HepG2 (cell line): ENCODE results near the gene CSF3R. TPM values are rescaled to one million over a fixed set of nuclear protein-coding genes. Genes with fewer than 3 reads are reported as not detected.

Experiments
- ATAC-seq: fragments of 200-7000 bp; cut with Tn5 transposase; 3 replicates; pipeline ENCODE4 v1.9.1; 2020; ENCODE audit warnings: mild to moderate bottlenecking, moderate library complexity
- BruUV-seq: library from RNA; stranded (reverse); fragments of 400-500 nt; replicated peaks from 2 replicates; lab custom pipeline; 2021; lab: Mats Ljungman, UMichigan
- CTCF ChIA-PET: fragments of 300-600 bp; formaldehyde crosslinking; extraction: SDS; loops from one replicate; lab custom pipeline; 2021; ENCODE audit warnings: low total read pairs, inconsistent platforms, low intra/inter-chr PET ratio; lab: Yijun Ruan, JAX
- POLR2A ChIA-PET: fragments of 350-600 bp; sonication (Branson Sonifier 250); formaldehyde crosslinking; loops from one replicate; lab custom pipeline; 2020; ENCODE audit warnings: antibody characterized with exemption, inconsistent platforms; lab: Yijun Ruan, JAX
- DNase-seq: peaks from one replicate; pipeline ENCODE4 v3.0.0-alpha.2; 2015; ENCODE audit warnings: low spot score
- FAIRE-seq: peaks from 3 replicates; lab custom pipeline; 2011; peaks lifted over from hg19 to GRCh38; lab: Jason Lieb, UNC
- H2AFZ ChIP-seq: one replicate; pipeline ENCODE4 v1.6.1; 2011; ENCODE audit warnings: low read length, inconsistent platforms
- H3K27ac ChIP-seq: fragments of 300-600 bp; 3 replicates; pipeline ENCODE4 v1.8.0; 2011; ENCODE audit warnings: mixed run types, mild to moderate bottlenecking, mixed read lengths, low read length, inconsistent platforms; ENCODE audit not compliant: insufficient read depth; ENCODE audit errors: extremely low read length
- H3K27me3 ChIP-seq, 2 experiments: fragments of 200-600 bp in 1 of 2; 2 replicates in 1 of 2; 3 replicates in 1 of 2; pipeline versions ENCODE4 v1.6.0 to v1.8.0; 2011; ENCODE audit warnings: low read length in 2 of 2, mild to moderate bottlenecking in 2 of 2, moderate library complexity in 2 of 2, inconsistent platforms in 1 of 2; ENCODE audit not compliant: insufficient read depth in 2 of 2, control insufficient read depth in 1 of 2
- H3K36me3 ChIP-seq, 2 experiments: fragments of 200-600 bp in 1 of 2; replicated peaks in 1 of 2; 2 replicates in 1 of 2; 3 replicates in 1 of 2; pipeline versions ENCODE4 v1.5.1 to v1.8.0; 2011; ENCODE audit warnings: low read length in 2 of 2, inconsistent platforms in 1 of 2; ENCODE audit not compliant: insufficient read depth in 2 of 2, control insufficient read depth in 1 of 2
- H3K4me1 ChIP-seq: 2 replicates; pipeline ENCODE4 v1.5.1; 2012; ENCODE audit warnings: low read length, inconsistent platforms; ENCODE audit not compliant: insufficient read depth
- H3K4me2 ChIP-seq: 2 replicates; pipeline ENCODE4 v1.6.0; 2011; ENCODE audit warnings: low read depth, low read length, inconsistent platforms
- H3K4me3 ChIP-seq, 3 experiments: fragments of 200-600 bp in 1 of 3; sonication (generic), shearing (Covaris generic) in 1 of 3; replicated peaks in 1 of 3; 2 replicates each; pipeline ENCODE4 v1.5.1; 2011 to 2016; ENCODE audit warnings: low read length in 3 of 3, inconsistent platforms in 2 of 3, low read depth in 2 of 3, mild to moderate bottlenecking in 2 of 3, control low read depth in 1 of 3, mixed read lengths in 1 of 3; ENCODE audit not compliant: insufficient read depth in 1 of 3
- H3K79me2 ChIP-seq: one replicate; pipeline ENCODE4 v1.6.1; 2011; ENCODE audit warnings: low read length, inconsistent platforms; ENCODE audit not compliant: insufficient read depth
- H3K9ac ChIP-seq: 2 replicates; pipeline ENCODE4 v1.6.0; 2011; ENCODE audit warnings: mild to moderate bottlenecking, low read depth, low read length, inconsistent platforms; ENCODE audit not compliant: insufficient read depth
- H3K9me3 ChIP-seq: 2 replicates; pipeline ENCODE4 v1.5.1; 2012; ENCODE audit warnings: mild to moderate bottlenecking, low read length
- H4K20me1 ChIP-seq: 2 replicates; pipeline ENCODE4 v1.6.0; 2011; ENCODE audit warnings: inconsistent platforms, mild to moderate bottlenecking, low read length, moderate library complexity; ENCODE audit not compliant: insufficient read depth
- NR2F6 ChIP-seq, 2 experiments: IDR thresholded peaks; 2 replicates each; pipeline ENCODE4 v1.6.1; 2016; ENCODE audit warnings: antibody characterized with exemption in 1 of 2, mild to moderate bottlenecking in 1 of 2
- ZNF10 ChIP-seq: sonication (generic); formaldehyde crosslinking; IDR thresholded peaks from 2 replicates; pipeline ENCODE4 v1.4.0; 2020; ENCODE audit warnings: mild to moderate bottlenecking, low read depth, missing genetic modification reagents, borderline replicate concordance
- ZNF292 ChIP-seq: sonication (generic); formaldehyde crosslinking; IDR thresholded peaks from 2 replicates; pipeline ENCODE4 v1.8.1; 2022; ENCODE audit warnings: mild to moderate bottlenecking, low read depth, missing genetic modification reagents, borderline replicate concordance
- WGBS: methylation state at CpG from one replicate; pipeline ENCODE4 v1.1.6; 2017; ENCODE audit warnings: low lambda C conversion rate; 5-methylcytosine and 5-hydroxymethylcytosine counted together
- in situ Hi-C: cut with HindIII; loops from 2 replicates; pipeline ENCODE4 v1.10.0; 2017; ENCODE audit warnings: low pct_unique_long_range_greater_than_20kb; ENCODE audit not compliant: extremely low pct_ligation_motif_present
- intact Hi-C: fragments of 100-400 bp; cut with micrococcal nuclease; formaldehyde crosslinking; loops from one replicate; pipeline ENCODE4 v1.10.0; 2022; ENCODE audit not compliant: unreplicated experiment
- polyA plus RNA-seq, 8 experiments: library from polyadenylated mRNA; depleted of rRNA in 3 of 8; stranded (reverse) in 7 of 8; unstranded in 1 of 8; fragments of >200 nt; fragmentation: Illumina TruSeq in 4 of 8; extraction: Trizol in 4 of 8; gene quantifications; 2 replicates each; pipeline versions ENCODE4 v1.2.1 to v1.2.3, GENCODE V29; 2011 to 2016; ENCODE audit warnings: low read depth in 4 of 8, missing spikeins in 1 of 8, mixed read lengths in 1 of 8; ENCODE audit not compliant: insufficient read depth in 1 of 8
- total RNA-seq, 5 experiments: library from RNA; depleted of rRNA; stranded (reverse); fragments of >200 nt; fragmentation: Illumina TruSeq; extraction: Trizol; gene quantifications; 2 replicates each; pipeline ENCODE4 v1.2.3, GENCODE V29; 2016; ENCODE audit warnings: low read depth in 1 of 5
- TF ChIP-seq, protein P1 (sequence below): sonication (generic); formaldehyde crosslinking; conservative IDR thresholded peaks from 2 replicates; pipeline ENCODE4 v1.4.0; 2020; ENCODE audit warnings: missing genetic modification reagents
- TF ChIP-seq, protein P2 (sequence below): IDR thresholded peaks from 2 replicates; pipeline ENCODE4 v1.6.1; 2016; ENCODE audit warnings: missing compliant biosample characterization, missing genetic modification reagents, borderline replicate concordance
- TF ChIP-seq, protein P3 (sequence below): sonication (generic); formaldehyde crosslinking; IDR thresholded peaks from 2 replicates; pipeline ENCODE4 v1.4.0; 2020; ENCODE audit warnings: missing genetic modification reagents

Gene CSF3R
- total and polyA plus RNA-seq, 2 of the 13 experiments (the other 11 are each of a cell fraction or from before 2014, with no cell fraction given), result 11.9 to 28.8 TPM

DNA sequence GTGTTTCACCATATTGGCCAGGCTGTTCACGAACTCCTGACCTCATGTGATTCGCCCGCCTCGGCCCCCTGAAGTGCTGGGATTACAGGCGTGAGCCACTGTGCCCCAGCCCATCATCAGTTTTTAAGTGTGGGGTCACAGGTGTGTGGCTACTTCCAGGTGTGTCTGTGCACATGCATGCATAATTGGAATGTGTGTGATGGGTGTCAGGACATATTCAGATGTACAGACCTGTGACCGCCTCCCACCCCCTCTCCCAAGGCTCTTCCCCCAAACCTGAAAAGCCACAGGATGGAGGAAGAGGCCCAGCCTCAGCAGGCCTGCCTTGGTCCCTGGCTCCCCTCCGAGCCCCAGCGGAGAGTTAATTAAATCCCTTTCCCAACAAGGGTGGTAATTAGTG, 37.3 kb upstream of the CSF3R start:
- H3K9me3 ChIP-seq, result no peaks in the 10 kb centered on the region
- in situ Hi-C loops (no loop called here), intact Hi-C loops (no loop called here)
- no peaks in the 10 kb centered on the region for H3K36me3 ChIP-seq
- no TSS peak for BruUV-seq
- TF ChIP-seq NR2F6 (IDR thresholded peaks at IDR 0.05) (no peak), NR2F6 (CRISPR knock-in tag; IDR thresholded peaks at IDR 0.05) (no peak), ZNF292 (no peak), ZNF10 (CRISPR knock-in tag) (no peak)
- TF ChIP-seq, protein P1, sequence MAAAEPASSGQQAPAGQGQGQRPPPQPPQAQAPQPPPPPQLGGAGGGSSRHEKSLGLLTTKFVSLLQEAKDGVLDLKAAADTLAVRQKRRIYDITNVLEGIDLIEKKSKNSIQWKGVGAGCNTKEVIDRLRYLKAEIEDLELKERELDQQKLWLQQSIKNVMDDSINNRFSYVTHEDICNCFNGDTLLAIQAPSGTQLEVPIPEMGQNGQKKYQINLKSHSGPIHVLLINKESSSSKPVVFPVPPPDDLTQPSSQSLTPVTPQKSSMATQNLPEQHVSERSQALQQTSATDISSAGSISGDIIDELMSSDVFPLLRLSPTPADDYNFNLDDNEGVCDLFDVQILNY (CRISPR knock-in tag), result no peak
- TF ChIP-seq, protein P2, sequence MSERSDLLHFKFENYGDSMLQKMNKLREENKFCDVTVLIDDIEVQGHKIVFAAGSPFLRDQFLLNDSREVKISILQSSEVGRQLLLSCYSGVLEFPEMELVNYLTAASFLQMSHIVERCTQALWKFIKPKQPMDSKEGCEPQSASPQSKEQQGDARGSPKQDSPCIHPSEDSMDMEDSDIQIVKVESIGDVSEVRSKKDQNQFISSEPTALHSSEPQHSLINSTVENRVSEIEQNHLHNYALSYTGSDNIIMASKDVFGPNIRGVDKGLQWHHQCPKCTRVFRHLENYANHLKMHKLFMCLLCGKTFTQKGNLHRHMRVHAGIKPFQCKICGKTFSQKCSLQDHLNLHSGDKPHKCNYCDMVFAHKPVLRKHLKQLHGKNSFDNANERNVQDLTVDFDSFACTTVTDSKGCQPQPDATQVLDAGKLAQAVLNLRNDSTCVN (CRISPR knock-in tag), result no peak
- TF ChIP-seq, protein P3, sequence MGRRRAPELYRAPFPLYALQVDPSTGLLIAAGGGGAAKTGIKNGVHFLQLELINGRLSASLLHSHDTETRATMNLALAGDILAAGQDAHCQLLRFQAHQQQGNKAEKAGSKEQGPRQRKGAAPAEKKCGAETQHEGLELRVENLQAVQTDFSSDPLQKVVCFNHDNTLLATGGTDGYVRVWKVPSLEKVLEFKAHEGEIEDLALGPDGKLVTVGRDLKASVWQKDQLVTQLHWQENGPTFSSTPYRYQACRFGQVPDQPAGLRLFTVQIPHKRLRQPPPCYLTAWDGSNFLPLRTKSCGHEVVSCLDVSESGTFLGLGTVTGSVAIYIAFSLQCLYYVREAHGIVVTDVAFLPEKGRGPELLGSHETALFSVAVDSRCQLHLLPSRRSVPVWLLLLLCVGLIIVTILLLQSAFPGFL (CRISPR knock-in tag), result no peak
- no peak overlapping the region for H3K4me3 ChIP-seq
- DNase-seq, result no peak
- CTCF ChIA-PET, result no interaction called here
- no peak for FAIRE-seq
- H3K9ac ChIP-seq, result no peak overlapping the region
- no peak overlapping the region for H2AFZ ChIP-seq
- no peaks in the 10 kb centered on the region for H3K79me2 ChIP-seq
- no peaks in the 10 kb centered on the region for H4K20me1 ChIP-seq
- H3K4me2 ChIP-seq, result no peak overlapping the region
- no peak overlapping the region for H3K27ac ChIP-seq
- H3K4me1 ChIP-seq, result peaks cover 26% of the 10 kb centered on the region
- WGBS, result 46% methylated on average over 7 of the region's 8 CpGs
- peaks cover 0 to 12% of the 10 kb centered on the region in 2 experiments; a peak in 3 of 5 replicates for H3K27me3 ChIP-seq
- POLR2A ChIA-PET, result no interaction called here
- no peak for ATAC-seq
